K562 (cell line): ENCODE data around the gene RPL36AL. TPM values are rescaled to one million over a fixed set of nuclear protein-coding genes. Genes with fewer than 3 reads are reported as not detected.
A peak's percentile ranks its signal among the peaks of the same experiment; 100 is the strongest.

Experiments
- BACH1 ChIP-seq: fragments of 200-800 bp; sonication (Bioruptor generic); IDR thresholded peaks from 2 replicates; pipeline ENCODE4 v1.6.1; 2016; ENCODE audit warnings: missing genetic modification characterization, missing compliant biosample characterization
- CTBP1 ChIP-seq: fragments of 450-650 bp; IDR thresholded peaks from 2 replicates; pipeline ENCODE4 v1.6.1; 2016; ENCODE audit warnings: borderline replicate concordance
- ELF1 ChIP-seq: fragments of 200-800 bp; sonication (Bioruptor generic); IDR thresholded peaks from 2 replicates; pipeline ENCODE4 v1.6.1; 2016; ENCODE audit warnings: missing genetic modification characterization, missing compliant biosample characterization
- FOXM1 ChIP-seq, 2 experiments: fragments of 450-650 bp in 1 of 2; sonication (generic) in 1 of 2; formaldehyde crosslinking in 1 of 2; IDR thresholded peaks; 2 replicates each; pipeline versions ENCODE4 v1.6.1 to v1.9.0; 2017 to 2022; ENCODE audit warnings: low read depth in 2 of 2, mild to moderate bottlenecking in 2 of 2, missing genetic modification reagents in 1 of 2, moderate library complexity in 1 of 2
- HSF4 ChIP-seq: fragments of 250-450 bp; sonication (Bioruptor Pico); IDR thresholded peaks from 2 replicates; pipeline ENCODE4 v2.1.2; 2022; ENCODE audit warnings: mild to moderate bottlenecking, moderate library complexity, borderline replicate concordance
- JUND ChIP-seq, 2 experiments: IDR thresholded peaks; 2 replicates in 1 of 2; 3 replicates in 1 of 2; pipeline ENCODE4 v1.6.1; 2011; ENCODE audit warnings: borderline replicate concordance in 2 of 2, low read depth in 2 of 2, low read length in 2 of 2, improper control_type of control experiment in 1 of 2, missing biosample characterization in 1 of 2, missing genetic modification characterization in 1 of 2, missing genetic modification reagents in 1 of 2
- MAX ChIP-seq: sonication (generic); formaldehyde crosslinking; IDR thresholded peaks from 2 replicates; pipeline ENCODE4 v1.9.0; 2022; ENCODE audit warnings: mild to moderate bottlenecking, missing genetic modification reagents
- PTBP1 ChIP-seq: fragments of 200-400 bp; formaldehyde crosslinking; IDR thresholded peaks from 2 replicates; pipeline ENCODE4 v1.6.1; 2017; ENCODE audit warnings: low read depth, low read length
- SMAD1 ChIP-seq: fragments of 150-350 bp; IDR thresholded peaks from 2 replicates; pipeline ENCODE4 v1.6.1; 2014; ENCODE audit warnings: low read length, low read depth; ENCODE audit not compliant: partially characterized antibody
- SPI1 ChIP-seq: IDR thresholded peaks from 2 replicates; pipeline ENCODE4 v1.6.1; 2011; ENCODE audit warnings: low read depth, low read length, control low read depth, borderline replicate concordance
- TEAD2 ChIP-seq: fragments of 450-650 bp; IDR thresholded peaks from 2 replicates; pipeline ENCODE4 v1.6.1; 2016; ENCODE audit warnings: missing genetic modification characterization, control low read depth, missing compliant biosample characterization
- ZBTB11 ChIP-seq, 3 experiments: fragments of 200-800 bp in 1 of 3; fragments of 250-450 bp in 1 of 3; fragments of 450-650 bp in 1 of 3; sonication (Bioruptor Pico) in 1 of 3; sonication (Bioruptor generic) in 1 of 3; formaldehyde crosslinking in 1 of 3; IDR thresholded peaks; 2 replicates each; pipeline versions ENCODE4 v1.6.1 to v1.8.0; 2016 to 2022; ENCODE audit warnings: mild to moderate bottlenecking in 2 of 3, missing genetic modification characterization in 2 of 3, missing compliant biosample characterization in 1 of 3, moderate library complexity in 1 of 3
- polyA plus RNA-seq, 8 experiments: library from polyadenylated mRNA; depleted of rRNA in 4 of 8; stranded (reverse) in 5 of 8; unstranded in 3 of 8; fragments of >200 nt; fragmentation: Nextera tagmentation in 2 of 8; fragmentation: Illumina TruSeq in 1 of 8; extraction: Ambion mirVana in 2 of 8; extraction: Trizol in 1 of 8; gene quantifications; 2 replicates each; pipeline versions ENCODE4 v1.2.1 to v1.2.3, GENCODE V29; 2011 to 2014; ENCODE audit warnings: inconsistent platforms in 1 of 8, missing spikeins in 1 of 8
- total RNA-seq, 7 experiments: library from RNA; depleted of rRNA in 6 of 7; stranded (reverse); fragments of >200 nt in 6 of 7; fragmentation: Illumina TruSeq in 2 of 7; extraction: Trizol in 2 of 7; gene quantifications; 2 replicates each; pipeline versions ENCODE4 v1.2.1 to v1.2.3, GENCODE V29; 2011 to 2021; ENCODE audit warnings: low replicate concordance in 1 of 7
- TF ChIP-seq, protein P1 (sequence below): sonication (generic); formaldehyde crosslinking; IDR thresholded peaks from 2 replicates; pipeline ENCODE4 v1.8.0; 2022; ENCODE audit warnings: mild to moderate bottlenecking, missing genetic modification reagents, borderline replicate concordance

Gene RPL36AL
- total and polyA plus RNA-seq, 9 of the 15 experiments (the other 6 are each of a cell fraction or from before 2014, with no cell fraction given): 146 to 674 (median 360) TPM

GRCh38 chr14:49633640-49634546 lies 13.5 kb upstream of the RPL36AL start (continued):
- peak; percentile 82 for TF ChIP-seq ELF1
- TF ChIP-seq JUND (IDR thresholded peaks at IDR 0.05; ENCODE audit: borderline replicate concordance, low read depth, low read length): peak; percentile 42; the same call in 1 of the 2 replicates
- TF ChIP-seq JUND (tag; IDR thresholded peaks at IDR 0.05; ENCODE audit: borderline replicate concordance, low read depth, low read length): no peak; the same call in 2 of the 3 replicates
- TF ChIP-seq HSF4 (CRISPR knock-in tag): no peak
- peak; percentile 71 for TF ChIP-seq MAX (CRISPR knock-in tag)
- peak in 1 of 3 experiments; percentile 87; a peak in 2 of 6 replicates for TF ChIP-seq ZBTB11 (CRISPR knock-in tag; IDR thresholded peaks at IDR 0.05)
- TF ChIP-seq SMAD1: no peak
- TF ChIP-seq TEAD2: no peak
- TF ChIP-seq, protein P1, sequence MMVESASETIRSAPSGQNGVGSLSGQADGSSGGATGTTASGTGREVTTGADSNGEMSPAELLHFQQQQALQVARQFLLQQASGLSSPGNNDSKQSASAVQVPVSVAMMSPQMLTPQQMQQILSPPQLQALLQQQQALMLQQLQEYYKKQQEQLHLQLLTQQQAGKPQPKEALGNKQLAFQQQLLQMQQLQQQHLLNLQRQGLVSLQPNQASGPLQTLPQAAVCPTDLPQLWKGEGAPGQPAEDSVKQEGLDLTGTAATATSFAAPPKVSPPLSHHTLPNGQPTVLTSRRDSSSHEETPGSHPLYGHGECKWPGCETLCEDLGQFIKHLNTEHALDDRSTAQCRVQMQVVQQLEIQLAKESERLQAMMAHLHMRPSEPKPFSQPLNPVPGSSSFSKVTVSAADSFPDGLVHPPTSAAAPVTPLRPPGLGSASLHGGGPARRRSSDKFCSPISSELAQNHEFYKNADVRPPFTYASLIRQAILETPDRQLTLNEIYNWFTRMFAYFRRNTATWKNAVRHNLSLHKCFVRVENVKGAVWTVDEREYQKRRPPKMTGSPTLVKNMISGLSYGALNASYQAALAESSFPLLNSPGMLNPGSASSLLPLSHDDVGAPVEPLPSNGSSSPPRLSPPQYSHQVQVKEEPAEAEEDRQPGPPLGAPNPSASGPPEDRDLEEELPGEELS (CRISPR knock-in tag): peak; percentile 92; the same call in 1 of the 2 replicates
- no peak for TF ChIP-seq FOXM1 (IDR thresholded peaks at IDR 0.05; ENCODE audit: low read depth)
- peak; percentile 73; the same call in 1 of the 2 replicates for TF ChIP-seq FOXM1 (CRISPR knock-in tag; IDR thresholded peaks at IDR 0.05; ENCODE audit: low read depth)
- peak; percentile 85 for TF ChIP-seq CTBP1
- no peak for TF ChIP-seq PTBP1
- TF ChIP-seq BACH1 (tag): no peak
- 0 out of 2 replicates have a peak, but pooled peaks have one; percentile 4 for TF ChIP-seq SPI1
